ENCODE data around the gene CMIP.

The CMIP gene

GRCh38 chr16:81462683-81463082 is 18.1 kb downstream of the CMIP start:
- no peak for DNase-seq (ENCODE audit: low read depth in 2 of 2)

- no peak for DNase-seq (ENCODE audit: low read depth in 2 of 2)
Observed at GRCh38 chr16:81463296-81463890, 18.8 kb downstream of the CMIP start.

DNA sequence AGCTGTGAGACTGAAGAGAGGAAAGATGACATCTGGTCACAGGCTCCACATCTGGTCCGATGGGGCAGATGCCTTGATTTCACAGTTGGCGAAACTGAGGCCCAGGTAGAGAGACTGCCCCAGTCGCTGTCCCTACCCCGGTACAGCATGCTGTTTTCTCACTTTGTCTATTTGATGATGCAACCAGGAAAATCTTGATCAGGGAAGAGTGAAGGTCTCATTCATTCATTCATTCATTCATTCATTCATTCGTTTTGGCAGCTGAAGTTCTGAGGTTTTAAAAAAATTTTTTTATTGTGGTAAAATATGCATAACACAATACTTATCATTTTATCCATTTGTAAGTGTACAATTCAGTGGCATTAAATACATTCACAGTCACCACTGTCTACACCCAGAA is 19.7 kb downstream of the CMIP start:
- no peak for DNase-seq (ENCODE audit: low read depth in 2 of 2)

DNA sequence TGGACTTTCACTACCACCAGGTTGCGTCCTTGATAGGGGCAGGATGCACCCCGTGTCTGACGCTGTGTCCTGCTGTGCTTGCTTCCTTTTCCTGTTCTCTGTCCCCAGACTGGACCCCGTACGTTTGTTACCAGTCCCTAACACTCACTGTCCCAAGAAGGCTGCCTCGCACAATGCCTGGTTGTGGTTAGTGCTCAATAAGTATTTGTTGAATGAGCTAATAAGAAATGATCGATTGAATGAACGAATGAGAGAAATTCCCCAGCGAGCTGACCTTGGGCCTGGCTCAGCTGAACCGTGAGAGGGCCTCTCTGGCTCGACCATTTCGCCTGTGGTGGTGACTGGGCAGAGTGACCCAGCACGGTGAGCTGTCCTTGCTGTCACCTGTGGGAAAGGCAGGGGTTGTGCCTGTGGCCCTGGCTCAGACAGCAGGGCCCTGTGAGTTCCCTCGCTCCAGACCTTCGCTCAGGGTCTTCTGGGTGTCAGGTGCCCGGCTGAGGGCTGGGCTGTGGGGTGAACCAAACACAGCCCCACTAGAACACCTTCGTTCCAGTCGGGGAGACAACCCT is 20.9 kb downstream of the CMIP start:
- DNase-seq (ENCODE audit: low read depth in 2 of 2) = no peak

GRCh38 chr16:81466356-81466980 is 21.9 kb downstream of the CMIP start:
- no peak for DNase-seq (ENCODE audit: low read depth in 2 of 2)

- no peak for DNase-seq (ENCODE audit: low read depth in 2 of 2)
Observed at GRCh38 chr16:81467072-81467471, 22.5 kb downstream of the CMIP start.

GRCh38 chr16:81467815-81468214 is 23.2 kb downstream of the CMIP start:
- no peak for DNase-seq (ENCODE audit: low read depth in 2 of 2)

DNA sequence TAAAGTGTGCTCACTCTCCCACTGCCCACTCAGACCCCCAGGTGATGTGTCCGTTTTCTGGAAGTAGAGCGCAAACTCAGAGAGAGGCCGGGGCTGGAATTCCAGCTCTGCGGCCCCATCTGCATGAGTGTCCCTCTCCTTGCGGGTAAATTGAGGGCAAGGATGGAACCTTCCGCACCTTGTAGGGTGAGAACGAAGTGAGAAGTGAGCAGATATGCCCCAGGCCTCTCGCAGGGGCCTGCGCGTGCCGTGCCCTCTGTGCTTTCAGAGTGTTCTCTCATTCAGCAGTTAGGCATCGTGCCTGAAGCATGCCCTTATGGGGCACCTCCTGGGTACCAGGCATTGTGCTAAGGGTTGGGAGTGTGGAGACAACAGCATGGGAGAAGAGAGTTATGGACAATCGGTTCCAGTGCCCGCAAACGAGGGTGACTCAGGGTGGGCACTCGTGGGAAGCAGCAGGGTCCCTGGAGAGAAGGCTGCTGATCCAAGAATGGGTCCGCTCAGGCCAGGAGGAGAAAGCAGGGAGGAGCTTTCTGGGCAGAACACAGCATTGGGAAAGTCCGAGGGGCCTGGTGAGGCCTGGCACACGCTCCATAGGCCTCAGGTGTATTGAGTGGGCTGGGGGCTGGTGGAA is 23.8 kb downstream of the CMIP start:
- DNase-seq (ENCODE audit: low read depth in 2 of 2) = no peak

DNA sequence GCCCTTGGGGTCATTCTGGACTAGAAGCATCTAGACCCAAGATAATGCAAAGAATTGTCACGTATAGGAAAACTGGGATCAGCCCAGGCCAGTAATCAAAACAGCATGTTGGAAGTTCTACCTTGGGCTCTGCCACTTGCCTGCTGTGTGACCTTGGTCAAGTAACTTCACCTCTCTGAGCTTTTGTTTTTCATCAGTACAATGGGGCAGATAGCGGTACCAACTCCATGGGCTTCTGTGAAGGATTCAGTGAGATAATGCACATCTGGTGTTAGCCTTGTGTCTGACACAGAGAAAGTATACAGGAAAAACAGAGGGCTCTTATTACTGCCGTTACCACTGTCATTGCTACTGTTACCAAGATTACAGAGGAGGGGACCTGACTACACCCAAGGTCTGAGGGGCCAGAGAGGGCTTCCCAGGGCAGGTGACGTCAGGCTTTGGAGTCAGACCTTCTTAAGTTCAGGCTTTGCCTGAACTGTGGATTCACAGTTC is 24.6 kb downstream of the CMIP start:
- DNase-seq (ENCODE audit: low read depth in 2 of 2) = no peak

DNA sequence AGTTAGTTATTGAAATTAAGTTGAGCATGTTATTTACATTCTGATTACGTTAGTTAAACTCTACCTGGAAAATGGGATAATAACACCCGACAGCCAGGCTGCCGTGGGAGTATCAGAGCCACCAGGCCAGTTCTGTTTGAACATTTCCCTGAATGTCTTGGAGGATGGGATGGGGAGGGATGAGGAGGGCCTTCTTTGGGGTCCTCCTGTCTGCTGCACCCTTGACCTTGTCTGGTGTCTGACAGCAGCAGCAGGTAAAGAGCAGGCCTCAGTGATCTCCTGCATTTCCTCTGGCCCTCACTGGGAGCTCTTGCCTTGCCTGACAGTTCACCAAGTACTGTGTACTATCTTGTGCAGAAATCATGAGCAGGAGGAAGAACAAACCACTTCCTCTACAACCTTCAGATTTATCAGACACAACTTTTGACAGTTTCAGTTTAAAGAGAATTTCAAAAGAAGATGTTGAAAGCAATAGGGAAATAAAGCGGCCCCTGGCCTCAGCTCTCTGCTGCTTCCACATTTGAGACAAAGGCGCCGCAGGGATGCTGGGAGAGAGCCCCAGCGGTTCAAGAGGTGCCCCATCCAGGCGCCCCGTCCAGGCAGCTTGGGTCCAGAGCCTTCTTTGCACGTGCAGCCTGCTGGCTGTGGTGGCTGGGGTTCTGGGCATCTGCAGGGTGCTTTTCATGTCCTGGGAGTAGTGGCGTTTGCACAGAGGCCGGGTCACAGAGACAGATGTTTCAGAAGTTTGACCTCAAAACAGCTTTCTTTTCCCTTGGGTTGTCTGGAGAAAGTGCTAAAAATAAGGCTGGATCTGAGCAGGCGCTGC is 25.3 kb downstream of the CMIP start:
- no peak for DNase-seq (ENCODE audit: low read depth in 2 of 2)

DNA sequence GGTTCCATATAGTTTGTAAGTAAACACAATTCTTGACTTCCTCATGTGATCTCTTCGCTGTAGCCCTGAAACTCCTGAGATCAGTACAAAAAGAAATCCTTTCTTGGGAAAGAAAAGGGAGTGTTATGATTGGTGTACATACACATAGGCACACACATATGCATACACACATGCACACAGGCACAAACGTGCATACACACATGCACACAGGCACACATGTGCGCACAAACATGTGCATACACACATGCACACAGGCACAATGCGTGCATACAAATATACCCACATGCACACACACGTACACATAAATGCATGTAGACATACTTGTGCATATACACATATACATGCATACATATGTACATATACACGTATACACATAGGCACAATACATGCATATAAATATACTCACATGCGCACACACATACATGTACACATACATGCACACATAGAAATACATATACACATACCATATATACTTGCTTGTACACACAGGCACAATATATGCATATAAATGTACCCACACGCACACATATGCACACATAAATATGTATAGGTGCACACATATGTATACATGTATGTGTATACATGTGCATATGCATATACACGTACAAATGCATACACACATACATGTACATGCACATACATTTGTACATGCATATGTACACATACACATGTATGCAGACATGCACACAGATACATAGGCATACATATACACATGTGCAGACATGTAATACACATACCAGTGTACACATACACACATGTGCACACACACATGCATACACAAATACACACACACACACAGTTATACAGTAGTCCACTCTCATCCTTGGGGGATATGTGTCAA is 26.4 kb downstream of the CMIP start:
- no peak for DNase-seq (ENCODE audit: low read depth in 2 of 2)

- no peak for DNase-seq (ENCODE audit: low read depth in 2 of 2)
Observed at GRCh38 chr16:81471882-81472281, 27.3 kb downstream of the CMIP start.

- no peak for DNase-seq (ENCODE audit: low read depth in 2 of 2)
Observed at GRCh38 chr16:81472391-81472790, 27.8 kb downstream of the CMIP start.

GRCh38 chr16:81473066-81473488 is 28.5 kb downstream of the CMIP start:
- DNase-seq (ENCODE audit: low read depth in 2 of 2) = no peak

- no peak for DNase-seq (ENCODE audit: low read depth in 2 of 2)
Observed at GRCh38 chr16:81473558-81473957, 28.9 kb downstream of the CMIP start.

DNA sequence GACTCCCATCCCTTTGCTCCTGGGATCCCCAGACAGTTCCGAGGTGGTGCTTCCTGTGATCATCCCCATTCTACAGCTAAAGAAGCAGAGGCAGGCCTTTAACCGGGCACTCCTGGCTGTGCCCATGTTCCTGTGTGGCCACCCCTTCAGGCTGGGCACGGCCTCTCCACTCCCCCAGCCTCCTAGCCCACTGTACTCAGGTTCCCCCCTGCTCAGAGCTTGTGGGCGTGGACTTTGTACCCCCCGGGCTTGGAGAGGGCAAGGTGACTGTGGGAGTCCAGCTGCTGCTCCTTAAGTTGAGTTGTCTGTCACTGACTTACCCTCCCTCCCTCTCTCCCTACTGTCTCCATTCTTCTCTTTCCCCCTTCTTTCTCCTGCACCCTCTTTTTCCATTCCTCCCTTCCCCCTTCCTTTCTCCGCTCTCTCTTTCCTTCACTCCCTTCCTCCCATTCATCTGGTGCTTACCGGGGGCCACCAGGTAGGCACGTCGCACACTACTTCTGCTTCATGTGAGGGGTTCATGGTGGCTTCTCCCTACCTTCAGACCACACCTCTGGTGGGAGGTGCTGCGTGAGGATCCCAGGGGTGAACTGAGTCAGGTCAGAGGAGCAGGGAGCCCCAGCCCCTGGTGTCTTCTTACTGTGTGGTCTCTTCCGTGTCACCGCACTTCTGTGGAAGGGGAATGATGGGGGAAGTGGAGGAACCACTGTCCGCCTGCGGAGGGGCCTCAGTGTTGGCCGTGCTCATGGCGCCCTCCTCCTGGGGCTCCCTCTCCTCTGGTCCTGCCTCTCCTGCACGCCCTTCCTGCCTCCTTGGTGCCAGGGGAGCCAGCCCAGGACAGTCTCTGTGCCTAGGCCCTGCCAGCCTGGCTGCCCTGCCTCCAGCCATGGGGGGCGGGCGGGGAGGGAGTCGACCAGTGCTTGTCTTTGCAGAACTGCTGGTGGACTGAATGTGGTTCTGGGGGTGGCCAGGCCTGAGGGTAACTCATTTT is 29.7 kb downstream of the CMIP start:
- no peak for DNase-seq (ENCODE audit: low read depth in 2 of 2)

GRCh38 chr16:81477697-81478693 is 33.4 kb downstream of the CMIP start:
- no peak for DNase-seq (ENCODE audit: low read depth in 2 of 2)

DNA sequence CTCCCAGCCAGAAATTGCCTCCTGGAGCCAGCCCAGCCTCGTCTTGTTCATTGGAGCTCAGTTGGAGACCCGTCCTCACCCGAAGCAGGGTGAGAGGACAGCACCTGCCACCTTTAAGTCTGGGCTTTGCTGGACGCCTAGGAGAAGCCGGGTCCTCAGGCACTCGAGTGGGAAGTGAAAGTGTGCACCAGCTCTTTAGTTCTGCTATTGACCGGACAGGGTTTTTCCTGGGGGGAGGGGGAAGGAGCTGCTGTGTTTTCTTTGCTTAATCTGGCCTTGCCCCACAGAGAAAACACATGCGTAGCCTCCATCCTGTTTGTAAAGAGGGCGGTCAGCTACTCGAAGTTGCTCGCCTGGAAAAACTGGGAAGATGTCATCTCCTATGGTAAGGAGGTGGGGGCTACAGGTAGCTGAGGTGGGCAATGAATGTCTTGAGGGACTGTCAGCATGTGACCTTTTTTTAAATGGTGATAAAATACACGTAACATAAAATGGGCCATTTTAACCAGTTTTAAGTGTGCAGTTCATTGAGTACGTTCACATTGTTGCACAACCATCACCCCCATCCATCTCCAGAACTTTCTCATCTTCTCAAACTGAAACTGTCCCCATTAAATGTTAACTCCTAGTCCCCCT is 34.4 kb downstream of the CMIP start:
- DNase-seq (ENCODE audit: low read depth in 2 of 2) = no peak
